Adipose tissue (tissue), 3 donors: ENCODE measurements around the gene LCP2. TPM values are rescaled to one million over a fixed set of nuclear protein-coding genes. Genes with fewer than 3 reads are reported as not detected.
A peak's percentile ranks its signal among the peaks of the same experiment; 100 is the strongest.

Experiments used
- H3K27ac ChIP-seq: one replicate; pipeline ENCODE4 v1.5.1; 2013; ENCODE audit warnings: low read depth, low read length
- WGBS, 3 donors: extraction: QIAGEN DNeasy Blood & Tissue Kit; methylation state at CpG; one replicate each; pipeline ENCODE4 v1.1.7; 2013; 5-methylcytosine and 5-hydroxymethylcytosine counted together
- polyA plus RNA-seq, 3 donors: library from polyadenylated mRNA; stranded (reverse); fragments of 200-250 nt; gene quantifications; one replicate each; pipeline ENCODE4 v1.2.3, GENCODE V29; 2013
- donor health status: healthy with polysubstance abuse.
- donor health status: Bipolar disorder and iron deficiency.
- donor health status: healthy.

The LCP2 gene
- polyA plus RNA-seq, 3 donors, result 2.1 to 21.0 (median 12.9) TPM

DNA sequence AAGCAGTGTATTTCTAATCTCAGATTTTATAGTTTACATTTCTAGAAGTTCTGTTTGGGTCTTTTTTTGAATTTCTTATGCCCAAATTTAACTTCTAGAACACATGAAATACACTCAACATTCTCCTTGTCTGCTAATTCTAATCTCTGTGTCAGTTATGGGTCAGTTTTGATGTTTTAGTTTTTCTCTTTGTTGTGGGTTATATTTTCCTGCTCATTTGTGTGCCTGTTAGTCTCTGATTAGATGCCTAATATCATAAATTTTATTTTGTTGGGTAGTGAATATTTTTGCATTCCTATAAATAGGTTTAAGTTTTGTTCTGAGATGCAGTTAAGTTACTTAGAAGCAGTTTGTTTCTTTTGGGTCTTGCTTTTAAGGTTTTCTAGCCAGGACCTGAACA lies 12.4 kb downstream of the LCP2 start:
- H3K27ac ChIP-seq, result no peak overlapping the region

- no peak overlapping the region for H3K27ac ChIP-seq
- WGBS, 3 donors, result 56 to 95% (median 93%) methylated on average over 2 of the region's 2 CpGs
These were observed 13.3 kb downstream of the LCP2 start for GRCh38 chr5:170284231-170284630.

- no peak overlapping the region for H3K27ac ChIP-seq
- 88 to 96% (median 95%) methylated on average over 1 of the region's 1 CpG for WGBS, 3 donors
These were observed 14.3 kb downstream of the LCP2 start for GRCh38 chr5:170283296-170283695.

GRCh38 chr5:170280011-170280493 lies 17.5 kb downstream of the LCP2 start:
- no peak overlapping the region for H3K27ac ChIP-seq
- 51 to 61% (median 56%) methylated on average over 6 of the region's 6 CpGs for WGBS, 3 donors

DNA sequence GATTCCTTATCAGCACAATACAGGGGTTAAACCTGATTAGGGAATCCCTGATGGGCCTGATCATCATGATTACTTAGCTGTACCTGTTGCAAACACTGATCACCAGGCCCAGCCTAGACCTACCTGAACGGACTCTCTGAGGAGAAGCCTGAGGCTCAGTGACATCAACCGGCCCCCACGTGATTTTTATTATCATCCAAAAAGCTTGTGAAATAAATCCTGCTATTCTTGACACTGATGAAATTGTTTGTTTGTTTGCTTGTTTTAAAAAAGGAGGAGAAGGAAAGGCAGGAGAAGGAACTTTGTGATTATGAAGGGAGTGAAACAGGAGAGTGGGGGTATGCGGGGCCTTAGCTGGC lies 18.1 kb downstream of the LCP2 start:
- no peak overlapping the region for H3K27ac ChIP-seq
- WGBS, 3 donors, result 56 to 89% (median 60%) methylated on average over 4 of the region's 4 CpGs

- no peak overlapping the region for H3K27ac ChIP-seq
- 35 to 42% (median 37%) methylated on average over 9 of the region's 9 CpGs for WGBS, 3 donors
These were observed 18.7 kb downstream of the LCP2 start for GRCh38 chr5:170278611-170279458.

DNA sequence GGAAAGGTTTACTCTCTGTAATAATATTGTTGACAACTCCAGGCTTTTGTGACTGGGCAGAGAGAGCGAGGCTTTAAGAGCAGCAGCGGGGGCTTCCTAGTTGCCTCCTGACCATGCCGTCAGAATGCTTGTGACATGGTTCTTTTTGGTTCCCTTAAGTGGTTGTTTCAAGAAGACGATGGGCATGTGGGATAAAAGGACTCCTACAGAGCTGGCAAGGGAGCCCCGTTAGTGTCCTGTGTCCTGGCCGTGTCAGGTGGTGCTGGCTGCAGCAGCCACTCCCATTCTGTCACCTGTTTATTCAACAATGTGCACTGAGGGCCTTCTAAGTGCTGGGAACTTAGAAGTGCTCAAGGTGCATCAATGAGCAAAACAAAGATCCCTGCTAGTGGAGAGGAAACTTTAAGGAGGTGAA lies 19.7 kb downstream of the LCP2 start:
- no peak overlapping the region for H3K27ac ChIP-seq
- WGBS, 3 donors, result 41 to 60% (median 54%) methylated on average over 6 of the region's 6 CpGs

DNA sequence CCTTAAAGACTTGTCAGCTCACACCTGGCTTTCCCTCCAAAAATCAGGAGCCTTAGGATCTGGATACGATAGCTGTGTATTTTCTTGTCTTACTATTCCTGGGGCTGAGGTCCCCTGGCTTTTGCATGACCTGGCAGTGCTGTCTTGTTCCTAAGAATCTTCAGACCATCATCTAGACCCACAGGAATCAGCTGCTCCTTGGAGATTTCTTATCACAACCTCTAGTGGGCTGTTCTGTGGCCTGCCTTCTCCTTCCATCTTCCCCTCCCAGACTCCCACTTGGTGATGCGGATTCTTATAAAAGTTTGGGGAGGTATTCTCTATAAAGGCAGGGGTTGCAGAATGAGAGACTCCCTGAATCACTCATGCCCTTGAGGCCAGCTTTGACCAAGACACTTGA lies 21.4 kb downstream of the LCP2 start:
- no peak overlapping the region for H3K27ac ChIP-seq
- WGBS, 3 donors, result 80 to 88% (median 81%) methylated on average over 2 of the region's 2 CpGs

DNA sequence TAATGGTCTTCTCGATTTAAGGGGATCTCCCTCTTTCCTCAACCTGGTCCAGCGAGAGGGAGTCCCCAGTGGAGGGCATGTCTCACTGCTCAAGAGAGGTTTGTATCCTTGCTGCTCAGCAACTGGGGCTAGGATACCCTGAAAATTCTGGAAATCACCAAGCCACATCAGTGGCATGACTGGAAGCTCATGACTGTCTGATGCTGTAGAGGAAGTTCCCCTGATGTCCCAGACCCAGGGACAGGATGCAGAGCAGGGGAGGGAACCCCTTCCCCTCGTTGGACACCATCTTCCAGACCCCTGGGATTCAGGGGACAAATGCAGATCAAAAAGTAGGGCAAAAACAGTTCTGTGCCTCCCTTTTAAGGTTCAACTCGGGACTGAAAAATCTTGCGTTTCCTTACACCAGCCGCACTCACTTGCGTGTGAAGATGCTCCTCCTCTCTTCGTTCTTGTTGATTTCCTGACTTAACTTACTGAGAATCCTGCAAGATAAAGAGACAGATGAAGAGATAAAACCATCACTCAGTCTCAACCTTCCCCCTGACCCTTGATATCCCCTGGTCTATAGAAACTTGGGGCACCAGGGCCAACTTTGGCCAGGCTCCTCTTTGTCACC lies 22.1 kb downstream of the LCP2 start:
- WGBS, 3 donors, result 66 to 77% (median 73%) methylated on average over 8 of the region's 8 CpGs
- H3K27ac ChIP-seq, result no peak overlapping the region

GRCh38 chr5:170273968-170274710 lies 23.4 kb downstream of the LCP2 start:
- 52 to 71% (median 66%) methylated on average over 8 of the region's 8 CpGs for WGBS, 3 donors
- H3K27ac ChIP-seq, result no peak overlapping the region

DNA sequence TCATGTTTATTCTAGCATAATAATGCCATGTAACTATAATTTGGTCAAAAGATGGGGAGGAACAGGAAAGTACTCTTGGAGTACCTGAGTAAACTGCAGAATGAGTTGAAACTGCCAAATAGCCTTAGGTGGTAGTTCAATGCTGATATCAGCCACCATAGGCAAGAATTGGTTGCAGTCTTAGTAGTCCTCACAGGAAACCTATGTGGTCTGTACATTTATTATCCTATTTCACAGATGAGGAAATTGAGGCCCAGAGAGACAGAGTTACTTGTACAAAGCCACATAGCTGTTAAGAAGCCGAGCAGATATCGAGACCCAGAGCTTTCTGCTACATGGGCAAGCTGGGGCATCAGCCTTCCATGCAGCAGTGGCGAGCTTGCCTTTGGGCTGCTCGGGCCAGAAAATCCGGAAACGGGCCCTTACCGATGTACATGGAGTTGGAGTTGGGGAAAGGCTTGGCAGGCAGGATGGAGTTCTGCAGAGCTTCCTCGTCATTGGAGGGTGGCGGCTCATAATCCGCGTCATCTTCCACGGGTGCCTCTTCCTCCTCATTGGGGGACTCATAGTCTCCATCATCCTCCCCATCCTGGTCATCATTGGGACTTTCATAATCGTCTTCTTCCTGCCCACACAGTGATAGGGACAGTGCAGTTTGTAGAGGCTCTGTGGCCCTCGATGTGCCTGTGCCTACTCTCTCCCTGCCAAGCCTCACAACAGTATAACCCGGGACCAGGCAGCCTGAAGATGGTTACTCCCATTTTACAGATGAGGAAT lies 27.1 kb downstream of the LCP2 start:
- H3K27ac ChIP-seq, result no peak overlapping the region
- 80 to 85% (median 81%) methylated on average over 15 of the region's 15 CpGs for WGBS, 3 donors

- no peak overlapping the region for H3K27ac ChIP-seq
- 77 to 82% (median 80%) methylated on average over 7 of the region's 7 CpGs for WGBS, 3 donors
These were observed 28.0 kb downstream of the LCP2 start for GRCh38 chr5:170269579-170269978.

DNA sequence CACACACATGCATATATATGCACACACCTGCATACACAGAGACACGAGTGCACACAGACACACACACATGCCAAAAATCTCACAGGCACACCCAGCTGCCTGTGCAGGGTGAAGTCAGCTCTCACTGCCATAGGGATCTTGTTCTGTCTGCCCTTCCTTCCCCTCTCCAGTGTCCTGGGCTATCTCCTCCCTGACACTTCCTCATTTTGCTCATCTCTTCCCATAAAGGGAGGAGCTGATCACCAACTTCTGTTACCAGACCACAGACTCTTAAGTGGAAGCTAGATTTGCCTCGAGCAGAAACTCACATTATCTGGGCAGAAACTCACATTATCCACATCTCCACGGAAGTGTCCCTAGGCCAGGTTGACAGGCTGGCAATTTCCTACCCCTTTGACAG lies 28.7 kb downstream of the LCP2 start:
- H3K27ac ChIP-seq, result peak overlapping the region; percentile 81
- 30 to 64% (median 48%) methylated on average over 3 of the region's 3 CpGs for WGBS, 3 donors

DNA sequence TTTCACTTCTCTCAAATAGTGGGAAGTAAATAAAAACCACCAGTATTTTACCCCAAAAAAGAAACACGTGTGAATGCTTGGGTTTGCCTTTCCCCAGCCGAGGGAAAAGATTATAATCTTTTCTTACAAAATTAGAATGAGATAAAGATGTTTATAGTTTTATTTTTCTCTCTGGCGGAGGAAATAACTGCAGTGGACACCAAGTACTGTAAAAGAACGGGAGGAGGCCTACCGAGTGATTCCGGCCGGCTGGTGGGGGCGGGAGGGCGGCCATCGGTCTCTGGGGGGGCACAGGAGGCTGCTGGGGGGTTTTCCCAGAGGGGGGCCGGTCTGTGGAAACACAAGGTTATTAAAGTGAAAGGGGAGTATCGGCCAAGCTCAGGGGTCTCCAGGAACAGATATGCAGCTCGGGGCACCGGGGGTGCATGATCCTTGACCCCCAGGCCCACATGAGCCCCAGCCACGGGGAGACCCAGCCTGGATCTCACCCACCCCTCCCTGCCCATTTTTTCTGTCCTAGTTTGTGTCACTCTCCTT lies 29.4 kb downstream of the LCP2 start:
- no peak overlapping the region for H3K27ac ChIP-seq
- 30 to 40% (median 39%) methylated on average over 15 of the region's 15 CpGs for WGBS, 3 donors

DNA sequence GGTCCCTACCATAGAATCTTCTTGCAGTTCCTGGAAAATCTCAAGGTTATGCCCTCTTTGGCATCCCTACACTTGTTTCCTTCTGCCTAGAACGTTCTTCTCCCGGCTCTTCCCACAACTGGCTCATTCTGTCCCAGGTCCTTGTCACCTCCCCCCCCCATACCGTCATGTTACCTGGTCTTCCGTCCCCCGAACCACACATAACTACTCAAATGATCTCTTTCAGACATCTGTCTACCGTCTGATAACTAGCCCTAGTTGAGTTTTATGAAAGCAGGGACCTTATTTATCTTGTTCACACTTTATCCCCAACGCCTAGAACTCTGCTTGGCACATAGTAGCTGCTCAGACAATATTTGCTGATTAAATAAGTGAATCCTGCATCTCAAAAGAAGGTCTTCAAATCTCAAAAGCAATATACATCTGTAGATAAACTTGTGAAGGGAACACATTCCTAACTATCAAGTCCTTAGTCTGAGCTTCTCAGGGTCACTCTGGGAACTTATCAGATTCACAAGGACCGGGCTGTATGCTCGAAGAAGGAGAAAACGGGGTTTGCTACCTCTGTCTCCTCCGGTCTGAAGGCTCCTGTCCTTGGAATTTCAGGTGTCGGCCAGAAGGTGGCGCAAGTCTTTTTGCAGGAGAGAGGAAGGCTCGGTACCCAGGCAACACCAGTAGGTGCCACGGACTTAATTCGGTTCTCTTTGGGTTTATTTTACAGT lies 30.0 kb downstream of the LCP2 start:
- 29 to 42% (median 36%) methylated on average over 16 of the region's 16 CpGs for WGBS, 3 donors
- no peak overlapping the region for H3K27ac ChIP-seq

- WGBS, 3 donors, result 53 to 69% (median 65%) methylated on average over 17 of the region's 17 CpGs
- no peak overlapping the region for H3K27ac ChIP-seq
These were observed 30.8 kb downstream of the LCP2 start for GRCh38 chr5:170266570-170267381.

DNA sequence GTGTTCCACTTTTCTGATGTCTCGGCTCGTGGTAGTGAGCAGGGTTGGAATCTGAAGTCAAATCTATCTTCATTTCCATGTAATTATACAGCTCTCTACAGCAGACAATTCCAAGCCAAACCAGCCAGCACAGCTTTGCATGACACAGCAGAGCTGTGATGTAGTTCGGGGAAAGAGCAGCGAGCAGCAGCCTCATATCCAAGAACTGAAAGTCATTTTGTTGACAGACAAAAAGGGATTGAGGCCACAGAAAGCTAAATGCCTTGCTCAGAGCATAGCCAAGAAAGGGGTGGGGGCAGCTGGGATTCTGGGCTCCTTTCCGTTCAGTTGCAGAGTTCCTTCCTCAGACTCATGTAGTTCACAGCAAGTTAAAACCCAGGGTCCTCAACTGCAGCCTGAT lies 32.1 kb downstream of the LCP2 start:
- H3K27ac ChIP-seq, result no peak overlapping the region
- WGBS, 3 donors, result 25 to 39% (median 34%) methylated on average over 5 of the region's 5 CpGs
